ENCODE measurements around the gene FFAR4. TPM values are rescaled to one million over a fixed set of nuclear protein-coding genes. Genes with fewer than 3 reads are reported as not detected.
"Not testable (repeated sequence)": the region's sequence is repeated elsewhere in the genome, so short reads cannot be mapped to it uniquely, and the experiment has no call there.

Gene FFAR4
- total RNA-seq, 2 donors from 2014 or later: 44.2 to 48.2 TPM

DNA sequence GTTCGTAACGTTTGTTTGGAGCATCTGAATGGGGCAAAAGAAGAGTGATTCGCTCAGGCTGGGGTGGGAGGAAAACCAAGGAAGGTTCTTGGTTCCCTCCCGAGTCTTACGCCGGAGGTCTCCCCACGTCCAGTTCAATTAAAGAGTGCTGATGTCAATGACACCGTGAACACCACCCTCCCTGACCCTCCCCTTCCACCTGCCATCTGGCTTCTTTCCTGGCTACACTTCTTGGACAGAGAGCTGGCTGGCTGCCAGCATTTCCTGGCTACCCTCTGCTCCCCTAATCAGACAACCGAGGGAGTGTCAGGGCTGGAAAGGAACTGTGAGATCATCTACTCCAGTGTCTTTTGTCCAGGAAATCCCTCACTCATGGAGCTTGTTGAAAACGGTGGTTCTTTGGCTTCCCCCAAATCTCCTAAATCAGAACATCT is 24.1 kb upstream of the FFAR4 start:
- intact Hi-C loops (cut with DNase I): loop anchor here (5.0 kb wide), 1 partner anchor 135 kb away; no protein-coding TSS in a partner anchor
- no peaks in the 10 kb centered on the region for H3K36me3 ChIP-seq
- no peaks in the 10 kb centered on the region for H3K27me3 ChIP-seq
- H3K9me3 ChIP-seq: no peaks in the 10 kb centered on the region
- no peak overlapping the region for H3K4me3 ChIP-seq
- H3K9ac ChIP-seq (ENCODE audit: low read depth in 2 of 2, low read length in 2 of 2): peak overlapping the region in 1 of 2 donors; percentile 61
- TF ChIP-seq, protein P1, sequence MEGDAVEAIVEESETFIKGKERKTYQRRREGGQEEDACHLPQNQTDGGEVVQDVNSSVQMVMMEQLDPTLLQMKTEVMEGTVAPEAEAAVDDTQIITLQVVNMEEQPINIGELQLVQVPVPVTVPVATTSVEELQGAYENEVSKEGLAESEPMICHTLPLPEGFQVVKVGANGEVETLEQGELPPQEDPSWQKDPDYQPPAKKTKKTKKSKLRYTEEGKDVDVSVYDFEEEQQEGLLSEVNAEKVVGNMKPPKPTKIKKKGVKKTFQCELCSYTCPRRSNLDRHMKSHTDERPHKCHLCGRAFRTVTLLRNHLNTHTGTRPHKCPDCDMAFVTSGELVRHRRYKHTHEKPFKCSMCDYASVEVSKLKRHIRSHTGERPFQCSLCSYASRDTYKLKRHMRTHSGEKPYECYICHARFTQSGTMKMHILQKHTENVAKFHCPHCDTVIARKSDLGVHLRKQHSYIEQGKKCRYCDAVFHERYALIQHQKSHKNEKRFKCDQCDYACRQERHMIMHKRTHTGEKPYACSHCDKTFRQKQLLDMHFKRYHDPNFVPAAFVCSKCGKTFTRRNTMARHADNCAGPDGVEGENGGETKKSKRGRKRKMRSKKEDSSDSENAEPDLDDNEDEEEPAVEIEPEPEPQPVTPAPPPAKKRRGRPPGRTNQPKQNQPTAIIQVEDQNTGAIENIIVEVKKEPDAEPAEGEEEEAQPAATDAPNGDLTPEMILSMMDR (IDR thresholded peaks at IDR 0.05): no peak
- no peaks in the 10 kb centered on the region for H3K4me1 ChIP-seq
- peak overlapping the region; percentile 56 for H3K27ac ChIP-seq
- DNase-seq: peak; percentile 86

DNA sequence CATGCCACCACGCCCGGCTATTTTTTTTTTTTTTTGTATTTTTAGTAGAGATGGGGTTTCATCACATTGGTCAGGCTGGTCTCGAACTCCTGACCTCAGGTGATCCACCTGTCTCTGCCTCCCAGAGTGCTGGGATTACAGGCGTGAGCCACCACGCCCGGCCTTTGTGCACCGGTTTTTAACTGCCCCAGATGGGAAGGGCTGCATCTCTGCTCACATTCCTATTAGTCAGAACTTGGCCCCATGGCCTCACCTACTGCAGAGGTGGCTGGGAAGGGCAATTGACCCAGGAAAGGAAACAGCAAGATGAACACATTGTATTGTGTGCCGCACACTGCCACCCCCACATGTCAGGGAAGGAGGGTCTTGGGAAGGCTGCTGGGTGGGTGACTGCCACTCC is 19.5 kb upstream of the FFAR4 start:
- H3K4me1 ChIP-seq; H3K36me3 ChIP-seq; H3K9ac ChIP-seq (ENCODE audit: low read depth in 2 of 2, low read length in 2 of 2); H3K9me3 ChIP-seq; DNase-seq; H3K4me3 ChIP-seq; intact Hi-C loops (cut with DNase I); H3K27me3 ChIP-seq: not testable (repeated sequence)
- peak overlapping the region; percentile 67 for H3K27ac ChIP-seq

DNA sequence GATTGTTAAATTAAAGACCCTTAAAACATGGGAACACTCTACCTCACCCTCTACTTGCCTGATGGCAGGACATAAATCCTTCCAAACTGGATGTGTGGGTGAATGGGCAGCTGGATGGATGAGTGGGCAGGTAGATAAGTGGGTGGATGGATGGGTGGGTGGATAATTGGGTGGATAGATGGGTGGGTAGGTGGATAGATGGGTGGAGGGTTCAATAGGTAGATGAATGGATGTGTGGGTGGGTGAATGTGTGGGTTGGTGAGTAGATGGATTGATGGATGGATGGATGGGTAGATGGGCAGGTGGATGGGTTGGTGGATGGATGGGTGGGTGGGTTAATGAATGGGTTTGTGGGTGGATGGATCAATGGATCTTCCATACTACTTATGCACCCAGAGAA is 18.9 kb upstream of the FFAR4 start:
- no peak for DNase-seq
- TF ChIP-seq, protein P1 (IDR thresholded peaks at IDR 0.05): no peak
- Histone ChIP-seq H3K4me3 (no peak overlapping the region), H3K27ac (peak overlapping the region; percentile 67), H3K9me3 (no peaks in the 10 kb centered on the region), H3K9ac (ENCODE audit: low read depth in 2 of 2, low read length in 2 of 2) (no peak overlapping the region), H3K4me1 (no peaks in the 10 kb centered on the region), H3K36me3 (no peaks in the 10 kb centered on the region), H3K27me3 (no peaks in the 10 kb centered on the region)
- intact Hi-C loops (cut with DNase I): no loop called here

DNA sequence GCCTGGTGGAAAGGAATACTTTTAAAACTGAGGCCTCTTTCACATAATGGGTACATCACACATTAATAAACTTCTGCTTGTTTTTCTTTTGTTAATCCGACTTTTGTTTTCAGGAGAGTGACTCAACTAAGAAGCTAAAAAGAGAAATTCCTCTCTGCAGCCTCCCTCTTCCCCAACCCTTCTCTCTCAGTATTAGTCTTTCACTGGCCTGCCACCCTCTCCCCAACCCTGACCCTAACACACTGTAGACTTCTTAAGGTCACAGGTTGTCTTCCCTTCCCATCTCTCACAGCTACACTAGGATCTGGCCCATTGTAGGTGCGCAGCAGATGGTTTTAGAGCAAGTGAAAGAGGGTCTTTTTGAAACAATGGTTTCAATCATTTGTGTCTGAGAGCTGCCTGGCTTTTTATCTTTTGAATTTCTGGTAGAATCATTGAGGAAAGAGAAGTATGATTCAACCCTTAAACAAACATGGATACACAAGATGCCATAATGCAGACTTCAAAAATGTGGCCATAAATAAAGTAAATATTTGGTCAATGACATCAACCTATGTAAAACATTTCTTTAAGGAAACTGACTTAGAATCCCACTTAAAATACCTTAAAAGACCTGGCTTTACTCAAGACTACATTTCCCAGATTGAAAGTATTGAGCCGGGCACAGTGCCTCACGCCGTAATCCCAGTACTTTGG is 17.9 kb upstream of the FFAR4 start:
- H3K4me1 ChIP-seq: no peaks in the 10 kb centered on the region
- H3K9ac ChIP-seq (ENCODE audit: low read depth in 2 of 2, low read length in 2 of 2): no peak overlapping the region
- H3K9me3 ChIP-seq: no peaks in the 10 kb centered on the region
- H3K27me3 ChIP-seq: no peaks in the 10 kb centered on the region
- DNase-seq: no peak
- H3K27ac ChIP-seq: peak overlapping the region; percentile 67
- H3K36me3 ChIP-seq: no peaks in the 10 kb centered on the region
- intact Hi-C loops (cut with DNase I): no loop called here
- H3K4me3 ChIP-seq: no peak overlapping the region
- TF ChIP-seq, protein P1 (IDR thresholded peaks at IDR 0.05): no peak

DNA sequence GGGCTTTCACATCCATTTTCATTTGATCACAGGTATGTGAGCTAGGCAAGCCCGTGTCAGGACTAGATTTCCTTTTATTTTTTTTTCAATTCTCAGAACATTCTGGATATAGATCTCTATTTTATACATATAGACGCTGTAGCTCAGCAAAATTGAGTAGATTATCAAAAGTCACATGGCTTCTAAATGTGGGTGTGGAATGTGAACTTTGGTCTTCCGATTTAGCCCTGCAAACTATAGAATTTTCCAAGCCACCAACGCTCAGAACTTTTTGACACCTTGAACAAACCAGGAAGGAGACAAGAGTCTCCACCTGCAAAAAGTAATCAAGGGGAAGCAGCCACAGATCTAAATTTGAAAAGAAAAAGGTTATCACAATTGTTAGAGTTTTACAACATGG is 15.9 kb upstream of the FFAR4 start:
- Histone ChIP-seq H3K36me3 (no peaks in the 10 kb centered on the region), H3K9ac (ENCODE audit: low read depth in 2 of 2, low read length in 2 of 2) (no peak overlapping the region), H3K27ac (peak overlapping the region; percentile 67), H3K9me3 (no peaks in the 10 kb centered on the region), H3K4me1 (no peaks in the 10 kb centered on the region), H3K27me3 (no peaks in the 10 kb centered on the region), H3K4me3 (no peak overlapping the region)
- intact Hi-C loops (cut with DNase I): no loop called here
- peak; percentile 58 for DNase-seq
- TF ChIP-seq, protein P1 (IDR thresholded peaks at IDR 0.05): no peak

DNA sequence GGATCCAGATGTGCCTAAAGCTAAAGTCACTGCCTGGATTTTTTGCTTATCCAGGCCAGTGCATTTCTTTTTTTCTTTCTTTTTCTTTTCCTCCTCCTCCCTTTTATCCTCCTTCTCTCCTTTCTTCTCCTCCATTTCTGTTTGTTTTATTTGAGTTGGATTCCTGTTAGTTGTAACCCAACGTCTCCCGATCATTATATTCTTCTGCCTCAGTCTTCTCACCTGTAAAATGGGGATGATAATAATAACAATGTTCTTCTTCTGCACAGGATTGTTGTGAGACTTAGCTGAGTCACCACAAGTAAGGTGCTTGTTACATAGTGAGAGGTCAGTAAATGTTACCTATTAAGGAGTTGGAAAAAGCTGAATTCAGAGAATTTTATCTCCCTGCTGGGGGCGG is 13.7 kb upstream of the FFAR4 start:
- Histone ChIP-seq H3K27ac (no peak overlapping the region), H3K9me3 (no peaks in the 10 kb centered on the region), H3K27me3 (no peaks in the 10 kb centered on the region), H3K36me3 (no peaks in the 10 kb centered on the region), H3K9ac (ENCODE audit: low read depth in 2 of 2, low read length in 2 of 2) (no peak overlapping the region), H3K4me3 (no peak overlapping the region), H3K4me1 (no peaks in the 10 kb centered on the region)
- TF ChIP-seq, protein P1 (IDR thresholded peaks at IDR 0.05): no peak
- intact Hi-C loops (cut with DNase I): no loop called here
- no peak for DNase-seq

All from colonic mucosa (tissue), 4 donors.